HepG2 (cell line): ENCODE measurements around the gene CLPTM1. TPM values are rescaled to one million over a fixed set of nuclear protein-coding genes. Genes with fewer than 3 reads are reported as not detected.

Source experiments
- ATF1 ChIP-seq: IDR thresholded peaks from 2 replicates; pipeline ENCODE4 v1.6.1; 2016; ENCODE audit warnings: mild to moderate bottlenecking, control low read depth
- BHLHE40 ChIP-seq: IDR thresholded peaks from 2 replicates; pipeline ENCODE4 v1.6.1; 2011; ENCODE audit warnings: low read length, improper control_type of control experiment
- CCAR2 ChIP-seq: fragments of 200-400 bp; formaldehyde crosslinking; optimal IDR thresholded peaks from 2 replicates; pipeline ENCODE3; 2018; ENCODE audit warnings: low read depth, mild to moderate bottlenecking, low read length, moderate library complexity
- FOXC1 ChIP-seq: sonication (generic); formaldehyde crosslinking; IDR thresholded peaks from 2 replicates; pipeline ENCODE4 v1.8.0; 2022; ENCODE audit warnings: mild to moderate bottlenecking, missing genetic modification reagents, borderline replicate concordance
- FOXK2 ChIP-seq: fragments of 450-650 bp; IDR thresholded peaks from 2 replicates; pipeline ENCODE4 v1.6.1; 2016
- HOXA7 ChIP-seq: sonication (generic); formaldehyde crosslinking; IDR thresholded peaks from 2 replicates; pipeline ENCODE4 v1.8.1; 2022; ENCODE audit warnings: mild to moderate bottlenecking, missing genetic modification reagents, moderate library complexity
- KAT8 ChIP-seq: IDR thresholded peaks from 2 replicates; pipeline ENCODE4 v1.6.1; 2016; ENCODE audit warnings: missing genetic modification reagents, missing compliant biosample characterization
- KLF15 ChIP-seq: sonication (generic); formaldehyde crosslinking; IDR thresholded peaks from 2 replicates; pipeline ENCODE4 v1.8.1; 2023; ENCODE audit warnings: borderline replicate concordance, mild to moderate bottlenecking, inconsistent platforms, missing genetic modification reagents, mixed read lengths
- KLF6 ChIP-seq: IDR thresholded peaks from 2 replicates; pipeline ENCODE4 v1.8.0; 2016; ENCODE audit warnings: missing biosample characterization, missing genetic modification reagents
- NFKBIZ ChIP-seq: IDR thresholded peaks from 2 replicates; pipeline ENCODE4 v1.6.1; 2018; ENCODE audit warnings: missing genetic modification reagents, missing compliant biosample characterization
- NR2F1 ChIP-seq, 2 experiments: fragments of 450-650 bp in 1 of 2; formaldehyde crosslinking in 1 of 2; IDR thresholded peaks; 2 replicates each; pipeline versions ENCODE4 v1.5.0 to v1.6.1; 2016 to 2020; ENCODE audit warnings: mild to moderate bottlenecking in 1 of 2, missing compliant biosample characterization in 1 of 2, missing genetic modification reagents in 1 of 2, moderate library complexity in 1 of 2
- POLR2AphosphoS2 ChIP-seq: IDR thresholded peaks from 2 replicates; pipeline ENCODE4 v1.6.1; 2011; ENCODE audit warnings: low read depth, low read length, improper control_type of control experiment
- POLR2G ChIP-seq: fragments of 200-400 bp; formaldehyde crosslinking; IDR thresholded peaks from 2 replicates; pipeline ENCODE4 v1.6.1; 2018; ENCODE audit warnings: mild to moderate bottlenecking, low read depth, low read length, moderate library complexity
- PRPF4 ChIP-seq: fragments of 200-400 bp; formaldehyde crosslinking; IDR thresholded peaks from 2 replicates; pipeline ENCODE4 v1.6.1; 2016; ENCODE audit warnings: low read length, low read depth; ENCODE audit not compliant: poor library complexity, severe bottlenecking
- RBM22 ChIP-seq: fragments of 200-400 bp; formaldehyde crosslinking; optimal IDR thresholded peaks from 2 replicates; pipeline ENCODE3; 2017; ENCODE audit warnings: mild to moderate bottlenecking, low read length, moderate library complexity
- REXO4 ChIP-seq: sonication (generic); formaldehyde crosslinking; IDR thresholded peaks from 2 replicates; pipeline ENCODE4 v1.8.0; 2022; ENCODE audit warnings: missing genetic modification reagents, mild to moderate bottlenecking, borderline replicate concordance
- TCF7L2 ChIP-seq: IDR thresholded peaks from 2 replicates; pipeline ENCODE4 v1.6.1; 2011; ENCODE audit warnings: mild to moderate bottlenecking, low read depth, low read length, moderate library complexity
- TRIM24 ChIP-seq: sonication (generic); formaldehyde crosslinking; IDR thresholded peaks from 2 replicates; pipeline ENCODE4 v1.8.0; 2022; ENCODE audit warnings: mild to moderate bottlenecking, missing genetic modification reagents
- ZFP82 ChIP-seq: sonication (generic); formaldehyde crosslinking; IDR thresholded peaks from 2 replicates; pipeline ENCODE4 v1.5.1; 2020; ENCODE audit warnings: mild to moderate bottlenecking, missing genetic modification reagents, borderline replicate concordance
- ZMYM4 ChIP-seq: sonication (generic); formaldehyde crosslinking; IDR thresholded peaks from 2 replicates; pipeline ENCODE4 v1.8.1; 2023; ENCODE audit warnings: mild to moderate bottlenecking, missing genetic modification reagents
- ZNF234 ChIP-seq: sonication (generic); formaldehyde crosslinking; conservative IDR thresholded peaks from 2 replicates; pipeline ENCODE4 v1.5.1; 2020; ENCODE audit warnings: mild to moderate bottlenecking, missing genetic modification reagents
- ZNF530 ChIP-seq: sonication (generic); formaldehyde crosslinking; IDR thresholded peaks from 2 replicates; pipeline ENCODE4 v1.5.0; 2020; ENCODE audit warnings: low read depth, mild to moderate bottlenecking, missing genetic modification reagents
- ZNF598 ChIP-seq: sonication (generic); formaldehyde crosslinking; IDR thresholded peaks from 2 replicates; pipeline ENCODE4 v1.5.1; 2020; ENCODE audit warnings: mild to moderate bottlenecking, missing genetic modification reagents, borderline replicate concordance
- polyA plus RNA-seq, 8 experiments: library from polyadenylated mRNA; depleted of rRNA in 3 of 8; stranded (reverse) in 7 of 8; unstranded in 1 of 8; fragments of >200 nt; fragmentation: Illumina TruSeq in 4 of 8; extraction: Trizol in 4 of 8; gene quantifications; 2 replicates each; pipeline versions ENCODE4 v1.2.1 to v1.2.3, GENCODE V29; 2011 to 2016; ENCODE audit warnings: low read depth in 4 of 8, missing spikeins in 1 of 8, mixed read lengths in 1 of 8; ENCODE audit not compliant: insufficient read depth in 1 of 8
- total RNA-seq, 5 experiments: library from RNA; depleted of rRNA; stranded (reverse); fragments of >200 nt; fragmentation: Illumina TruSeq; extraction: Trizol; gene quantifications; 2 replicates each; pipeline ENCODE4 v1.2.3, GENCODE V29; 2016; ENCODE audit warnings: low read depth in 1 of 5
- TF ChIP-seq, protein P1 (sequence below): sonication (generic); formaldehyde crosslinking; IDR thresholded peaks from 2 replicates; pipeline ENCODE4 v1.5.0; 2020; ENCODE audit warnings: mild to moderate bottlenecking, missing genetic modification reagents
- TF ChIP-seq, protein P2 (sequence below): sonication (generic); formaldehyde crosslinking; IDR thresholded peaks from 2 replicates; pipeline ENCODE4 v1.8.1; 2023; ENCODE audit warnings: mild to moderate bottlenecking, missing genetic modification reagents, borderline replicate concordance
- TF ChIP-seq, protein P3 (sequence below): sonication (generic); formaldehyde crosslinking; IDR thresholded peaks from 2 replicates; pipeline ENCODE4 v1.5.0; 2020; ENCODE audit warnings: missing genetic modification reagents
- TF ChIP-seq, protein P4 (sequence below): IDR thresholded peaks from 2 replicates; pipeline ENCODE4 v1.6.1; 2016; ENCODE audit warnings: missing compliant biosample characterization, missing genetic modification reagents, borderline replicate concordance

Gene CLPTM1
- total and polyA plus RNA-seq, 2 of the 13 experiments (the other 11 are each of a cell fraction or from before 2014, with no cell fraction given): 34.9 to 42.8 TPM

DNA sequence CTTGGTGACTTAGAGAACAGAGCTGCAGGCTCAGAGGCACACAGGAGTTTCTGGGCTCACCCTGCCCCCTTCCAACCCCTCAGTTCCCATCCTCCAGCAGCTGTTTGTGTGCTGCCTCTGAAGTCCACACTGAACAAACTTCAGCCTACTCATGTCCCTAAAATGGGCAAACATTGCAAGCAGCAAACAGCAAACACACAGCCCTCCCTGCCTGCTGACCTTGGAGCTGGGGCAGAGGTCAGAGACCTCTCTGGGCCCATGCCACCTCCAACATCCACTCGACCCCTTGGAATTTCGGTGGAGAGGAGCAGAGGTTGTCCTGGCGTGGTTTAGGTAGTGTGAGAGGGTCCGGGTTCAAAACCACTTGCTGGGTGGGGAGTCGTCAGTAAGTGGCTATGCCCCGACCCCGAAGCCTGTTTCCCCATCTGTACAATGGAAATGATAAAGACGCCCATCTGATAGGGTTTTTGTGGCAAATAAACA is 30.9 kb upstream of the CLPTM1 start (continued):
- TF ChIP-seq POLR2G (peak; percentile 69), FOXK2 (no peak; the same call in 1 of the 2 replicates), NR2F1 (CRISPR knock-in tag; IDR thresholded peaks at IDR 0.05) (peak; percentile 99 to 100), REXO4 (no peak), ATF1 (CRISPR knock-in tag) (peak; percentile 74), CCAR2 (no peak), HOXA7 (CRISPR knock-in tag) (no peak), KLF15 (CRISPR knock-in tag) (no peak), ZNF234 (CRISPR knock-in tag) (no peak), TCF7L2 (peak; percentile 59; the same call in 1 of the 2 replicates), ZMYM4 (CRISPR knock-in tag) (peak; percentile 67), FOXC1 (CRISPR knock-in tag) (peak; percentile 66), PRPF4 (peak; percentile 99), ZNF598 (no peak), NFKBIZ (CRISPR knock-in tag) (peak; percentile 90), ZNF530 (no peak), TRIM24 (CRISPR knock-in tag) (peak; percentile 77; the same call in 1 of the 2 replicates), POLR2AphosphoS2 (no peak), BHLHE40 (peak; percentile 57), KLF6 (peak; percentile 83; the same call in 1 of the 2 replicates), KAT8 (peak; percentile 70; the same call in 1 of the 2 replicates), RBM22 (peak; percentile 23), ZFP82 (CRISPR knock-in tag) (no peak)
- TF ChIP-seq, protein P1, sequence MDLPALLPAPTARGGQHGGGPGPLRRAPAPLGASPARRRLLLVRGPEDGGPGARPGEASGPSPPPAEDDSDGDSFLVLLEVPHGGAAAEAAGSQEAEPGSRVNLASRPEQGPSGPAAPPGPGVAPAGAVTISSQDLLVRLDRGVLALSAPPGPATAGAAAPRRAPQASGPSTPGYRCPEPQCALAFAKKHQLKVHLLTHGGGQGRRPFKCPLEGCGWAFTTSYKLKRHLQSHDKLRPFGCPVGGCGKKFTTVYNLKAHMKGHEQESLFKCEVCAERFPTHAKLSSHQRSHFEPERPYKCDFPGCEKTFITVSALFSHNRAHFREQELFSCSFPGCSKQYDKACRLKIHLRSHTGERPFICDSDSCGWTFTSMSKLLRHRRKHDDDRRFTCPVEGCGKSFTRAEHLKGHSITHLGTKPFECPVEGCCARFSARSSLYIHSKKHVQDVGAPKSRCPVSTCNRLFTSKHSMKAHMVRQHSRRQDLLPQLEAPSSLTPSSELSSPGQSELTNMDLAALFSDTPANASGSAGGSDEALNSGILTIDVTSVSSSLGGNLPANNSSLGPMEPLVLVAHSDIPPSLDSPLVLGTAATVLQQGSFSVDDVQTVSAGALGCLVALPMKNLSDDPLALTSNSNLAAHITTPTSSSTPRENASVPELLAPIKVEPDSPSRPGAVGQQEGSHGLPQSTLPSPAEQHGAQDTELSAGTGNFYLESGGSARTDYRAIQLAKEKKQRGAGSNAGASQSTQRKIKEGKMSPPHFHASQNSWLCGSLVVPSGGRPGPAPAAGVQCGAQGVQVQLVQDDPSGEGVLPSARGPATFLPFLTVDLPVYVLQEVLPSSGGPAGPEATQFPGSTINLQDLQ (CRISPR knock-in tag): peak; percentile 65; the same call in 1 of the 2 replicates
- TF ChIP-seq, protein P2, sequence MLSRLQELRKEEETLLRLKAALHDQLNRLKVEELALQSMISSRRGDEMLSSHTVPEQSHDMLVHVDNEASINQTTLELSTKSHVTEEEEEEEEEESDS: 0 out of 2 replicates have a peak, but pooled peaks have one; percentile 16
- TF ChIP-seq, protein P3, sequence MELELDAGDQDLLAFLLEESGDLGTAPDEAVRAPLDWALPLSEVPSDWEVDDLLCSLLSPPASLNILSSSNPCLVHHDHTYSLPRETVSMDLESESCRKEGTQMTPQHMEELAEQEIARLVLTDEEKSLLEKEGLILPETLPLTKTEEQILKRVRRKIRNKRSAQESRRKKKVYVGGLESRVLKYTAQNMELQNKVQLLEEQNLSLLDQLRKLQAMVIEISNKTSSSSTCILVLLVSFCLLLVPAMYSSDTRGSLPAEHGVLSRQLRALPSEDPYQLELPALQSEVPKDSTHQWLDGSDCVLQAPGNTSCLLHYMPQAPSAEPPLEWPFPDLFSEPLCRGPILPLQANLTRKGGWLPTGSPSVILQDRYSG (CRISPR knock-in tag): no peak
- TF ChIP-seq, protein P4, sequence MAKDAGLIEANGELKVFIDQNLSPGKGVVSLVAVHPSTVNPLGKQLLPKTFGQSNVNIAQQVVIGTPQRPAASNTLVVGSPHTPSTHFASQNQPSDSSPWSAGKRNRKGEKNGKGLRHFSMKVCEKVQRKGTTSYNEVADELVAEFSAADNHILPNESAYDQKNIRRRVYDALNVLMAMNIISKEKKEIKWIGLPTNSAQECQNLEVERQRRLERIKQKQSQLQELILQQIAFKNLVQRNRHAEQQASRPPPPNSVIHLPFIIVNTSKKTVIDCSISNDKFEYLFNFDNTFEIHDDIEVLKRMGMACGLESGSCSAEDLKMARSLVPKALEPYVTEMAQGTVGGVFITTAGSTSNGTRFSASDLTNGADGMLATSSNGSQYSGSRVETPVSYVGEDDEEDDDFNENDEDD: peak; percentile 56; the same call in 1 of the 2 replicates
